Body of pancreas (tissue), 4 donors: ENCODE measurements around the gene SMPD4.
"Not testable (repeated sequence)": the region's sequence is repeated elsewhere in the genome, so short reads cannot be mapped to it uniquely, and the experiment has no call there.

Experiments
- POLR2A ChIP-seq, 3 donors: fragments of 450-650 bp; IDR thresholded peaks; one replicate each; pipeline ENCODE4 v1.6.1; 2016; ENCODE audit warnings: antibody characterized with exemption in 3 of 3, mild to moderate bottlenecking in 2 of 3
- TF ChIP-seq, protein P1 (sequence below), 7 experiments: fragments of 450-650 bp in 4 of 7; fragments of 200-600 bp in 3 of 7; sonication (generic) in 3 of 7; IDR thresholded peaks; one replicate each; pipeline ENCODE4 v1.5.1; 2016 to 2019; ENCODE audit warnings: antibody characterized with exemption in 7 of 7

DNA sequence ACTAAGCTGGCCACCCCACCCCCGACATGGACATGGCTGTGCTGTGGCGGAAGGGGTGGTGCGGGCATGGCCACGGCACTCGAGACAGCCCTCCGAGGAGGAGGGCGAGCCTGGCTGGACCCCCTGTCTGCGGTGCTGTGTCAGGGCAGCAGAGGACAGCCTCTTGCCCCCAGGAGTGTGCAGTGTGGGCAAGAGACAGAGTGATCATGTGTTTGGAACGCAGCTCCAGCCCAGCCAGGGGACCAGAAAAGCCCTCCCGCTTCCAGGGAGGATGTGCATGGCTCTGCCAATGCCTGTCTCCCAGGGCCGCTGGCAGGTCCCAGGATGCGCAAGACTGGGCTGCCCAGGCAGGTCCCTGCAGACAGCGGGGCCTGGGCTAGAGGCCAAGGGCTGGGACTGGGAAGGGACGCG, 42.6 kb downstream of the SMPD4 start:
- TF ChIP-seq, protein P1, sequence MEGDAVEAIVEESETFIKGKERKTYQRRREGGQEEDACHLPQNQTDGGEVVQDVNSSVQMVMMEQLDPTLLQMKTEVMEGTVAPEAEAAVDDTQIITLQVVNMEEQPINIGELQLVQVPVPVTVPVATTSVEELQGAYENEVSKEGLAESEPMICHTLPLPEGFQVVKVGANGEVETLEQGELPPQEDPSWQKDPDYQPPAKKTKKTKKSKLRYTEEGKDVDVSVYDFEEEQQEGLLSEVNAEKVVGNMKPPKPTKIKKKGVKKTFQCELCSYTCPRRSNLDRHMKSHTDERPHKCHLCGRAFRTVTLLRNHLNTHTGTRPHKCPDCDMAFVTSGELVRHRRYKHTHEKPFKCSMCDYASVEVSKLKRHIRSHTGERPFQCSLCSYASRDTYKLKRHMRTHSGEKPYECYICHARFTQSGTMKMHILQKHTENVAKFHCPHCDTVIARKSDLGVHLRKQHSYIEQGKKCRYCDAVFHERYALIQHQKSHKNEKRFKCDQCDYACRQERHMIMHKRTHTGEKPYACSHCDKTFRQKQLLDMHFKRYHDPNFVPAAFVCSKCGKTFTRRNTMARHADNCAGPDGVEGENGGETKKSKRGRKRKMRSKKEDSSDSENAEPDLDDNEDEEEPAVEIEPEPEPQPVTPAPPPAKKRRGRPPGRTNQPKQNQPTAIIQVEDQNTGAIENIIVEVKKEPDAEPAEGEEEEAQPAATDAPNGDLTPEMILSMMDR (IDR thresholded peaks at IDR 0.05): not testable (repeated sequence)
- not testable (repeated sequence) for TF ChIP-seq POLR2A (IDR thresholded peaks at IDR 0.05)
